DND-41 (cell line): Measurements from ENCODE around the gene TRAPPC2L.

ENCODE experiments used
- ATAC-seq: fragments of 200-7000 bp; cut with Tn5 transposase; 3 replicates; pipeline ENCODE4 v1.9.1; 2021; ENCODE audit warnings: low read depth; ENCODE audit not compliant: insufficient read depth
- DNase-seq: peaks from one replicate; pipeline ENCODE4 v3.0.0-alpha.2; 2020
- H2AFZ ChIP-seq: 2 replicates; pipeline ENCODE4 v1.6.0; 2012; ENCODE audit warnings: low read depth, low read length
- H3K27ac ChIP-seq: 2 replicates; pipeline ENCODE4 v1.5.1; 2012; ENCODE audit warnings: low read length, inconsistent platforms
- H3K27me3 ChIP-seq: fragments of 200-600 bp; sonication (generic); 2 replicates; pipeline ENCODE4 v1.6.0; 2012; ENCODE audit warnings: low read length, mild to moderate bottlenecking, inconsistent platforms; ENCODE audit not compliant: insufficient read depth, poor library complexity
- H3K36me3 ChIP-seq: 2 replicates; pipeline ENCODE4 v1.5.1; 2012; ENCODE audit warnings: low read length, inconsistent platforms; ENCODE audit not compliant: insufficient read depth
- H3K4me1 ChIP-seq: 2 replicates; pipeline ENCODE4 v1.5.1; 2012; ENCODE audit warnings: mild to moderate bottlenecking, low read length; ENCODE audit not compliant: insufficient read depth
- H3K4me2 ChIP-seq: 2 replicates; pipeline ENCODE4 v1.6.0; 2012; ENCODE audit warnings: mild to moderate bottlenecking, moderate library complexity, low read length, inconsistent platforms; ENCODE audit not compliant: insufficient read depth
- H3K4me3 ChIP-seq, 2 experiments: fragments of 200-600 bp in 1 of 2; shearing (Covaris generic) in 1 of 2; 2 replicates each; pipeline ENCODE4 v1.5.1; 2012 to 2016; ENCODE audit warnings: inconsistent platforms in 2 of 2, low read length in 2 of 2, mild to moderate bottlenecking in 2 of 2, low read depth in 1 of 2, moderate library complexity in 1 of 2
- H3K79me2 ChIP-seq: 2 replicates; pipeline ENCODE4 v1.6.0; 2012; ENCODE audit warnings: low read length, inconsistent platforms; ENCODE audit not compliant: insufficient read depth
- H3K9ac ChIP-seq: 2 replicates; pipeline ENCODE4 v1.6.0; 2012; ENCODE audit warnings: low read depth, mild to moderate bottlenecking, inconsistent platforms, low read length, moderate library complexity
- H3K9me3 ChIP-seq: 2 replicates; pipeline ENCODE4 v1.5.1; 2012; ENCODE audit warnings: low read length, moderate library complexity, mild to moderate bottlenecking, inconsistent platforms; ENCODE audit not compliant: insufficient read depth, severe bottlenecking
- H4K20me1 ChIP-seq: 2 replicates; pipeline ENCODE4 v1.6.0; 2012; ENCODE audit warnings: low read length; ENCODE audit not compliant: insufficient read depth
- CTCF ChIP-seq: IDR thresholded peaks from 2 replicates; pipeline ENCODE4 v1.5.1; 2012; ENCODE audit warnings: borderline replicate concordance, low read length, moderate library complexity, mild to moderate bottlenecking; ENCODE audit not compliant: poor library complexity, severe bottlenecking; ENCODE audit errors: extremely low read depth
- EZH2 ChIP-seq: IDR thresholded peaks from 3 replicates; pipeline ENCODE4 v1.6.1; 2012; ENCODE audit warnings: borderline replicate concordance, low read depth, mild to moderate bottlenecking, moderate library complexity, low read length, inconsistent platforms; ENCODE audit not compliant: severe bottlenecking

Gene TRAPPC2L

GRCh38 chr16:88824256-88825077 lies 32.5 kb upstream of the TRAPPC2L start:
- peaks cover 10% of the 10 kb centered on the region for H3K36me3 ChIP-seq
- ATAC-seq (peak; percentile 22; the same call in 1 of the 3 replicates), DNase-seq (no peak)
- H3K79me2 ChIP-seq = no peaks in the 10 kb centered on the region
- H3K4me1 ChIP-seq = no peaks in the 10 kb centered on the region
- no peak overlapping the region for H3K4me3 ChIP-seq
- H3K9me3 ChIP-seq = no peaks in the 10 kb centered on the region
- H3K9ac ChIP-seq = no peak overlapping the region
- no peaks in the 10 kb centered on the region; the same call in 1 of the 2 replicates for H4K20me1 ChIP-seq
- H3K27ac ChIP-seq = no peak overlapping the region
- no peak overlapping the region for H3K4me2 ChIP-seq
- TF ChIP-seq EZH2 (no peak), CTCF (no peak)
- no peak overlapping the region for H2AFZ ChIP-seq
- no peaks in the 10 kb centered on the region for H3K27me3 ChIP-seq

- Histone ChIP-seq H3K4me2 (no peak overlapping the region), H3K27ac (no peak overlapping the region), H3K9me3 (no peaks in the 10 kb centered on the region), H3K4me3 (no peak overlapping the region), H3K36me3 (peaks cover 10% of the 10 kb centered on the region), H4K20me1 (no peaks in the 10 kb centered on the region; the same call in 1 of the 2 replicates), H3K79me2 (no peaks in the 10 kb centered on the region), H2AFZ (no peak overlapping the region), H3K4me1 (no peaks in the 10 kb centered on the region), H3K27me3 (no peaks in the 10 kb centered on the region), H3K9ac (no peak overlapping the region)
- TF ChIP-seq CTCF (no peak), EZH2 (no peak)
- no peak for ATAC-seq
- DNase-seq = no peak
Observed at GRCh38 chr16:88825146-88825545, 31.8 kb upstream of the TRAPPC2L start.

- no peaks in the 10 kb centered on the region for H3K27me3 ChIP-seq
- H3K4me3 ChIP-seq = no peak overlapping the region
- H3K4me2 ChIP-seq = no peak overlapping the region
- no peaks in the 10 kb centered on the region for H3K4me1 ChIP-seq
- TF ChIP-seq EZH2 (no peak), CTCF (no peak)
- no peak overlapping the region for H2AFZ ChIP-seq
- DNase-seq (no peak), ATAC-seq (no peak)
- no peaks in the 10 kb centered on the region; the same call in 1 of the 2 replicates for H4K20me1 ChIP-seq
- no peak overlapping the region for H3K27ac ChIP-seq
- H3K9me3 ChIP-seq = no peaks in the 10 kb centered on the region
- peaks cover 10% of the 10 kb centered on the region for H3K36me3 ChIP-seq
- no peak overlapping the region for H3K9ac ChIP-seq
- no peaks in the 10 kb centered on the region for H3K79me2 ChIP-seq
Observed at GRCh38 chr16:88826070-88826840, 30.7 kb upstream of the TRAPPC2L start.
